Measurements from ENCODE around the gene MYL7.
"Not testable (repeated sequence)": the region's sequence is repeated elsewhere in the genome, so short reads cannot be mapped to it uniquely, and the experiment has no call there.

Gene MYL7

DNA sequence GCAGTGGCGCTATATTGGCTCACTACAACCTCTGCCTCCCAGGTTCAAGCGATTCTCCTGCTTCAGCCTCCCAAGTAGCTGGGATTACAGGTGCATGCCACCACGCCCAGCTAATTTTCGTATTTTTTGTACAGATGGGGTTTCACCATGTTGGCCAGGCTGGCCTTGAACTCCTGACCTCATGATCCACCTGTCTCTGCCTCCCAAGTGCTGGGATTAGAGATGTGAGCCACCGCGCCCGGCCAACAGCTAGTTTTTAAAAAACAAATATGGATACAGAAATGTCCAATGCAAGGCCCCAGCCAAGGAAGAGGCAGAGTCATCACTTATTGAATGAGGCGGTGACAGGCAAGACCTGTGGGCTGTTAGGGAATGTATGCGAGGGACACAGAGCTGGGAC, 30.8 kb upstream of the MYL7 start:
- DNase-seq = not testable (repeated sequence)

DNA sequence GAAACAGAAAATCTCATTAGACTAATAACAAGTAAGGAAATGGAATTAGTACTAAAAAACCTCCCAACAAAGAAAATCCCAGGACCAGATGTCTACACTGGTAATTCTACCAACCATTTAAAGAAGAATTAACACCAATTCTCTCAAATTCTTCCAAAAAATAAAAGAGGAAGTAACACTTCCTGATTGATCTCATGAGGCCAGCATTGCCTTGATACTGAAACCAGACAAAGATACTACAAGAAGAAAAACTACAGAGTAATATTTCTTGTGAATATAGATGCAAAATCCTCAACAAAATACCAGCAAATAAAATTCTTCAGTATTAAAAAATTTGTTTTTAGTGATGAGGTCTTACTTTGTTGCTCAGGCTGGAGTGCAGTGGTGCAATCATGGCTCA, 26.8 kb upstream of the MYL7 start:
- no peak for DNase-seq

DNA sequence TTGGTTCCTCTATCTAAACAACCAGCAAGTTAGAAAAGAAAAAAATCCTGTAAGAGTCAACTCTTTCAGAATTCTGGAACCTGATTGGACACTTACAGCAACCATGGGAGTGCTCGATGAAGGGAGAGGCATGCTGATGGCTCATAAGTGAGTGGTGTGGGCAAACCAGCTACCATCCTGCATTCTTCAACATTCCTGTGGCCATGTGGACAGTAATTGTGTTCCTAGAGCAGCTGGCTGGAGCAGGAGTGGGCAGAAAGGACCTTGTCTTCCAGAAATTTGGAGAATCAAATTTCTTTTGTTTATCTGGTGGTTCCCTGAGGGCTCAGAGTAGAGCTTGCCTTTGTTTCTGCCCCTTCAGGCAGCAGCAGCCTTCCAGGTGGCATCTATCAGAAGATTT, 22.5 kb upstream of the MYL7 start:
- no peak for DNase-seq

DNA sequence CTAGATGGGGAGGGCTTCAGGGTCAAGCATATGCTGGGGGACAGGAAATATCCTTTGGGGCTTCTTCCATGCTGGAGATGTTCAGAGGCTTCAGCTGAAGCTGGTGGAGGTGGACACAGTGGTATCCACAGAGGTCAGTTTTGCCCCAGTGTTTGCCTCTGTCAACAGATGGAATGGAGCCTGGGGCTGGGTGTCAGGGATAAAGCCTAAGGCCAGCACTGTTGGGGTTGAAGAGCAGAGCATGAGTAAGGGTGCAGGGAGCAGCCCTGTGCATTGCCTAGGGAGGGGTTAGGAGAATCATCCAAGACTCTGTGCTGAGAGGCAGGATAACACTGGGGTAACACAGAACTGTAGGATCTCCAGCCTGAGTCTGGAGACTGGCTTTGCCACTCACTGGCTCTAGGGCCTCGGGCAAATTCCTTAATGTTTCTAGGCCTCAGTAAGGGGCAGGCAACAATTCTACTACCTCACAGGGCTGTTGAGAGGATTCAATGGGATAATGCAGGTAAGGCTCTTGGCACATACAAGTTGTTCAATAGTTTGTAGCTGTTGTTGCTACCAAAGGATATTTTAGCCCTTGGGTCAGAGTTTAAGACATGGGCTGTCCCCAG, 21.8 kb upstream of the MYL7 start:
- DNase-seq = no peak

DNA sequence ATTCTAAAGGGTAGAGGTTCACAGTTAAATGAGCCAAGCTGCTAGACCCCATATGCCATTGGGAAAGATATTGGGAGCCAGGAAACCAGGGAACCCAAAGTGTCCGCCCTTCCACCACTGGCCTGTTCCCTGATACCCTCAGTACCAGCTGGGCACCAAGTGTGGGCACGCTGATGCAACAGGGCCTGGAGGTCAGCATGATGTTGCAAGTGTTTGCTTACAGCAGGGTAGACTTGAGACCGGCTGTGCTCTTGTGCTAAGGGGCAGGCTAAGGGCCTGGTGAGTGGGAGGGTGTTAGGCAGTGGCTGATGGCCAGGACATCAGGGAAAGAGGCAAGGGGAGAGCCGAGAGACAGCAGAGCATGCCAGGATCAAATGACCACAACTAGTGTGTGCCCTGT, 21.0 kb upstream of the MYL7 start:
- no peak for DNase-seq

DNA sequence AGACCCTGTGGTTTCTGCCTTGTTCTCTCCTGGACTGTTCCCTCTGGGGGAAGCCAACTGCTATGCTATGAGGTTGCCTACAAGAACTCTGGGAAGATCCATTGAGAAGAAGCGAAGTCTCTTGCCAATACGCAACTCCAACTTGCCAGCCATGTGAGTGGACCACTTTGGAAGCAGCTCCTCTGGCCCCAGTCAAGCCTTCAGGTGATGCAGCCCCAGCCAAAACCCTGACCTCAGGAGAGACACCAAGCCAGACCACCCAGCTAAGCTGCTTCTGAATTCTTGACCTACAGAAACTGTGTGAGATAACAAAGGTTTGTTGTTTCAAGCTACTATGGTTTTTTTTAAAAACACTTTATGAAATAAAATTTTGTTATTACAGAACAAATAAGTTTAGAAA, 20.2 kb upstream of the MYL7 start:
- no peak for DNase-seq

DNA sequence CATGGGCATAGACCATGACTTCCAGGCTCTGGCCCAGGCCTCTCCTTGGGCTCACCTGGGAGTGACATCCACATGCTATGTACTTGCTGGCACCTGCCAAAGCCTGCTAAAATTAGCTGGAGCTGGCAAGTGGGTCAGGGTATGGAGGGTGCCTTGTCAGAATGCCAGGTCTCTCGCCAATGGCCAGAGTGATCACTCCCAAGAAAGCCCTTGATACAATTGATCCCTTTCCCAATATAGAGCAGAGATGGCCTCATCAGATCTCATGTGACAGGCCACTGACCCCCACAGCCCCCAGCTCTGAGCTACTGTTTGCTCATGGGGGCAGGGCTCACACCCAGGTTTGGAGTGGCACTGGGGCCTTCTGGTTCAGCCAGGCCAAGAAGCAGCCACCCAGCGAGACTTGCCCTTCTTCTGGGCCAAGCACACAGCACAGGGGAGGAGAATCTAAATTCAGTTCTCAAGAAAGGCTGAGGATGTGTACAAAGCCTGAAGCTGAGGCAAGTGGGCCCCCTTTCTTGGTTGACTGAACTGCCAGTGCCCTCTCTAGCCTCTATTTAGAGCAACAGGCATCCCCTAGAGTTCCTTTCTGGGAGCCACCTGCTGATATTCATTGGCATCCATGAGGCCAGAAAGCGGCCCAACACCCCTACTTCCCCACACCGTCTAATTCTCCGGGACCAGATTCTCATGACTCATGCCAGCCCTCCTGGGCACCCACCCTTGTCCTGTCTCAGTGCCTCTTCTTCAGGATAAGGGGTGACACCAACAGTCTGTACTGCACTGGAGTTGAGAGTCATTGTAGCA, 18.9 kb upstream of the MYL7 start:
- no peak for DNase-seq

DNA sequence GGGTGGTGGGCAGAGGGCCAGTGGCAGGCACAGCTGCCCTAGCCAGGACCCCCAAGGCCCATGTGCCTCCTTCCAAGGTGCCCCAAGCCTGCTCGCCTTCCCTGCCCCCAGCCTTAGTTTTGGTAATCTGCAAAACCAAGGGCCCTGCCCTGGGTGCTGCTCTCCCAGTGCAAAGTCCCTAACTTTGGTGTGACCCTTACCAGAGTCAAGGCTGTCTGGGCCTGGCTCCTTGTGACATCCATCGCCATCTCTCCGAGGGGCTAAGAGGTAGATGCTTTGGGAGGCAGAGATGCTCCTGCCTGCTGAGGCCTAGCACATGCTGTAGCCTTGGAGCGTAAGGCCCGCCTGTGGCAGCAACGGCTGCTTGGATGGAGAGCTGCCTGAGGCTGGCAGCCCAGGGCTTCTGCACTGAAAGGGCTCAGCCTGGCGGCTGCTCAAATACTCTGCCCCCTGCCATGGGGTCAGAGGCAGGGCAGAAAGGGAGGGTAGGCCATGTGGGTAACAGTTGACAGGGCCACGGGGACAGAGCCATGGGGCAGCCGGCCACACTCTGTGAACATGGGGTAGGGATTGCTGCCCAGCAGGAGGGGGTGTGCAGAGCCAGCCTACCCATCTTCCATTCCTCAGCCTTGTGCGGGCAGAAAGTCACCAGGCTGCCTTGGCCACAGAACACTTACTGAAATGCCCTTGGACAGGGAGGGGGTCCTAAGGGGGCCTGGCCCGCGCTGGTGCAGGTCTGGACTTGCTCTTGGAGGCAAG, 17.9 kb upstream of the MYL7 start:
- no peak for DNase-seq

DNA sequence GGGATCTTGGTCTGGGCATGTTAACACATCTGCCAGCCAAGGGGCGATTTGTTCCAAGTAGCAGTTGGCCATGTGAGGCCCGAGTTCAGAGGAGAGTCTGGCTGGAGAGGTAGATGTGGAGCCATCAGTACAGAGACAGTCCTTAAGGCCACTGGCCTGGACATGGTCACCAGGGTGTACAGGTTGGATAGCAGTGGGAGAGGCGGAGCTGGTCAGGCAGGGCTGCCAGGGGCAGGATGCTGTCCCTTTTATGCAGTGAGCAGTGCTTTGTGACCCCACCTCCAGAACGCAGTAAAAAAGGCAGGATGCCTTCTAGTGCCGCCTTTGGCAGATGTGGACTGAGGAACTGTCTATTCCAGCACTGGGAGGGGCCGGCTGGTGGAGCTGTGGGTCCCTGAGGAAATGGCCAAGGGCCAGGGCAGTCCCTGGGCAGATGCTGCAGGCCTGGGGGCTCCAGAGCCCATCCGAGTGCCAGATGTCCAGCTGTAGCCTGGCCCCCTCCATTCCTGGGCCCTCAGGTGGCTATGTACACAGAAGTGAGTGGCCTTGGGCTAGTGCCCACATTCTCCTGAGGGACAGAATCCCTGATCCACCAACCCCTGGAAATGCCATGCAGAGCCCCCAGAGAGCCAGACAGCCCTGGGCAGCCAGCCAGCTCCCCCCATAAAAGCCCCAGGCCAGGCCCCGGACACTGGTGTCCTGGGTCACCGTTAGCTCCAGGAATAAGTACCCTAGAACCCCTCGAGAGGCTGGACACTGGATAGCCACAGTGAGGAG, 17.2 kb upstream of the MYL7 start:
- DNase-seq = no peak

DNA sequence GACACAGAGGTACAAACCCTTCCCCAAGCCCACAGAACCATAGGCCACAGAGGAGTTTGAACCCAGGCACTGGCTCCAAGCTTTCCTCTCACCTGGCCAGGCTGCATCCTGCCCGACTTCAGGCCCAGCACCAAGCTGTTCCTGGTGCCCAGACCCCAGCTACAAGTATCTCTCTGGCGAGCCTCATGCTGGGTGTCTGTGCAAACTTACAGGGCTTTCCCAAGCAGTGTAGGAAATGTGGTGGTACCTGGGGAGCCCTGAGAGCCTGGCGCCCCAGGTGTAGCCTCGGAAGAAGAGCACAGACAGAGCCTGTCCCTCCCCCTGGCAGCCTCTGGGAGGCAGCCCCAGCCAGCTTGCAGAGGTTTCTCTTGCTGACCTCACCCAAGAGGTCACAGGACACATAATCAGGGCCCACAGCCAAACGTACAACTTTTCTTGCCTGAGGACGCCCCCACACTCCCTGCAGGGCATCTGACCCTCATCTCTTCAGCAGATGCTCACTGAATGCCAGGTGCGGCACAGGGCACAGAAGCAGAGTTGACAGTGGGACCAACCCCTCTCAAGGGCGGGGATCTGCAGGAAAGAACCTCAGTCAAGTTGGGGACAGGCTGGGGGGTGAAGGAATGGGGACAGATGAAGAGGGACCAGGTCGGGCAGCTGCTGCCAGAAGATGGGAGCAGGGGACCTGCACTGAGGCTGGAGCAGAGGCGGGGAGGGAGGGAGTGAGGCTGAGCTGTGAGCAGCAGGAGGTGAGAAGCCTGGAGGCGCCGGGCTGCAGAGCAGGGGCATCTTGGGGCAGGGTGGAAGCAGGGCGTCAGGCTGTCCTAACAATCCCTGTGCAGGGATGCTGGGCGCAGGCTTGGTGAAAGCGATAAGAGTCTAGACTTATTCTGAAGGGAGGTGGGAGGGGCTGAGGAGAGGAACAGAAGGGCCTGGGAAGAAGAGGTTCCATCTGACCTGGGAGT, 16.3 kb upstream of the MYL7 start:
- no peak for DNase-seq

DNA sequence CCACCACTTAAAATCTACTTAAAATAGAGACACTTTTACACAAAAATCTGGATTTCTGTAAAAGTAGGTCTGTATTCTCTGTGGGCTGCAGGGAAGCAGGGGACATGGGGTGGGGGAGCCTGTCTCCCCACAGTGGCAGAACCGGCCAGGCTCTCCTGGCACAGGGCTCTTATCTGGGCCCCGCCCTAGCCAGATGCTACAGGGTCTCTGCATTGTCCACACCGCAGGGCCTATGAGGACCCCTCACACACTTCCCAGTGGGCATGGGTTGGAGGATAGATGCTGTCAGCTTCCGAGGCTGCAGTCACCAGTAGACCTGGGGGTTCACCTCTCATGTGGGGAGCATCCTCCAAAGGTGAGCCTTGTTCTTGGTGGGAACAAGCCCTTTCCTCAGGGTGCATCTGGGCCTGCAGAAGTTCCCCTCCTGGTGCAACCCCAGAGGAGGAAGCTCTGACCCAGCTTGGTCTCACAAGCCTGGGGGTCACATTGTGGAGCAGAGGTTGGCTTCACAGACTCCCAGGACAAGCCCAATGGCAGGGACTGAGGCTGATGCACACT, 15.4 kb upstream of the MYL7 start:
- DNase-seq = no peak

DNA sequence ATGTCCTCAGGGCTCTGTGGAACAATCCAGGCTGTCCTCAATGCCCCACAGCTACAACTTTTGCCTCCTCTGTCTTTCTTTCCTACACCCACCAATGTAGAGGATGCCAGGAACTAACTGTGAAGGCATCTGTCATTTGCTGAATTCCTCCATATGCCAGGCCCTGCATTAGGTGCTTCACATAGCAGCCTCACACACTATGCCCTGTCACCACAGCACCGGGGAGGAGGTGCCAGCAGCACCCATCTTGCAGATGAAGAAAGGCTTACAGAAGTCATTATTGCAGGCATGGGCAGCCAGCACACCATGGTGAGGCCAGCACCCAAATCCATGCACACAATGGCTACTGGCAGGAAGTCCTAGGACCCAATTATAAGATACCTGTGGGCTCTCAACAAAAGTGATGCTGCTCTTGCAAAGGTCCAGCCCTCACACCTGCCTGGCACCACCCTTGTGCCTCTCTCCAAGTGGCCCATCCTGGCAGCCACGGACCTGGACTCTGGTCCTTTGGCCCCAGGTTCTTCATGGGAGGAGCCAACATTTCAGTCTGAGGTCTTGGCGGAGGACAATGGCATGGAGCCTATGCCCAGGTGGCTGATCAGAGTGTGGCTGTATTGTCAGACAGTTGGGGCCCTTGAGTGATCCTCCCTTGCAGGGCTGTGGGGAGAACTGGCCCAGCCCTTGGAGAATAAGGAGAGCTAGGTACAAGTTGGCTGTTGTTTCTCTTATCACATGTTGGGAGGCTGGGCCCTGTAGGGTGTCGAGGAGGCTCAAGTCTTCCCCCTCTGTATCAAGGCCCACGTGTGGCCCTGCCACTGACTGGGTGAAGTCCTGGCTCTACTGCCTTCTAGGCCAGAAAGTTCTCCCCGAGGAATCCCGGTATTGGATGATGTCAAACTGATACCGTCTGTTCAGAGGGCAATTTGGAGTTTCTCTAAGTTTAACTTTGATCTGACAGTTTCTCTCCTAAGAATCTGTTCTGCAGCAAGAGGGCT, 14.4 kb upstream of the MYL7 start:
- no peak for DNase-seq

DNA sequence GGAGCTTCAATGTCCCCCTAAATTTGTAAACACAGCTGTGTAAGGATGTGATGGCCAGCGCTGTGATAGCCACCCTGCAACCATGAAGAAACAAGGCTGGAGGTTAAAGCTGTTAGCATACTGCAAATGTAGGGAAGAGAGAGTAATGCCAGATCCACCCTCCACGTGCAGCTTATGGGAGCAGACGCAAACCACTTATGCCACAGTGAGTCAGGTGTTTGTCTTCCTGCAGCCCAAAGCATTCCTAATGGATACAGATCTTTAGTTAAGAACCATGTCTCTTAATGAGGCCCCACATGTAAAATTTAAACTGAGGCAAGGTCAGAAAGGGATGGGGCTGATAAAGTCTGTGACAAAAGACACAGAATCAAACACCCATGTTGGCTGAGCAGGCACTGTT, 13.6 kb upstream of the MYL7 start:
- DNase-seq = no peak

DNA sequence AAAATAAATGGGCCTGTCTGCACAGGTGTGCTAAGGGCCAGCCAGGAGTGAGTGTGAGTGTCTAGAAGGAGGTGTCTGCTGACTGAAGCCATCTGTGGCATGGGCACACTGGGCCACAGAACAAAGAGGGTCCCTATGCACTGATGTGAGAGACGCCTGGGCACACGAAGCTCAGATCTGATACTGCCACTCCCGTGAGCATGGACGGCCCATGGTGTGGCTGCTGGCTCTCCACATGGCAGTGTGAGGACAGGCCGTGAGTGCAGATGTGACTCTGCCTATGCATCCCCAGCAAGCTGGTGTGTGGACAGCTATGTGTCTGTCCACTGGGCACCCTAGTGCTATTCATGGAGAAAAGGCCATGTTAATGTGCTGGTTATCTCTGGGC, 12.8 kb upstream of the MYL7 start:
- DNase-seq = no peak

DNA sequence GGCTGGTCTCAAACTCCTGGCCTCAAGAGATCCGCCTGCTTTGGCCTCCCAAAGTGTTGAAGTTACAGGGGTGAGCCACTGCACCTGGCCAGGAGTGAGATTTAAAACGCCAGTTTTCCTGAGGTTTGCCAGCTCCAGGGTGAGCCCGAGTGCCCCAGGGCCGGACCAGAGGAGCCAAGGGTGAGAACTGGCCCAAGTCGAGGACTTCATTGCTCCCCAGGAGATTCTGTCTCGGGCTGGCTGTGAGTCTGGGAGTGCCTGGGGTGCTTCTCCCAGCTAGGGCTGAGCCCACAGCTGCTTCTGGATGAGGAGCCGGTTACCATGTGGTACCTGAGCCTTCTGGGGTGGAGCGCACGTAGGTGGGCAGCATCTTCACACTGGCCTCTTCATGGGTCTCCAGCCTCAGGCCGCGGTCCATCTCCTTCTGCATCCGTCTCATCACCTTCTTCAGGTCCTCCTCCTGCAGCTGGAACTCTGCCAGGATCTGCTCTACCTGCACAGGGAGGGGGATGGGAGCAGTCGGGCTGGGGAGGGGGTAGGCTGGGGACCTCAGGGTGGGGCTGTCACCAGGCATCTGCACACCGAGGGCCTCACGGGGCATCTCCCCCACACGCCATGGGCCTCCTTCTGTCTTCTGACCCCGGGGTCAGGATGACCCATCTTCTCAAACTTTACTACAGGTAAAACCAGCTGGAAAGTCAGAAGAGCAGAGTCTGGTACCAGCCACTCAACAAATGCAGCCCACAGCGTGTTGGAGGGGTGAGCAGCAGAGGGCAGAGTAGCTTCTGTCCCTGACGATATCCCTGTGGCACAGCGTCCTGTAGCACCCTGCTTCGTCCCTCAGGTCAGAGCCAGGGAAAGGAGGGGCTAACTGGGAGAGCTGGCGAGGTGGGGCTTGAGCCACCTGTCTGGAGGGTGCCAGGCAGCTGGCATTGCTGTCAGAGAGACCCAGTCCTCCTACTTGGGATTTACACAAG, 12.1 kb upstream of the MYL7 start:
- DNase-seq = no peak

DNA sequence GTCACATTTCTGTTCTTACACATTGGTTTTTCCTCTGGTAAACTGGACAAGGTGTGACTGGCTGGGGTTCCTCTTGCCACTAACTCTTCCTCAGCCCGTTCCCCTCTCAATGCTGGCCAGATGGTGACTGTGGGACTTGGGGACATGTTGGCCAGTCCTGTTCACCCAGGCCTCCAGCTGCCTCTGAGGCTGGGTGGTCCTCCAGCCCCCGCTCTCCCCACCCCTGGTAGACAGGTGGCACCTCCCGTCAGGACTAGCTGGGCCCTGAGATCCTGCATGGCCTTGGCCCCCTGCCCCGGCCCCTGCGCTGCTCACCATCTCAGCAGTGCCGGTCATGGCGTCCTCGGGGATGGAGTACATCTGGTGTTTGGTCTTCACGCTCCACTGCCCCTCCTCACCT, 10.8 kb upstream of the MYL7 start:
- DNase-seq = no peak

DNA sequence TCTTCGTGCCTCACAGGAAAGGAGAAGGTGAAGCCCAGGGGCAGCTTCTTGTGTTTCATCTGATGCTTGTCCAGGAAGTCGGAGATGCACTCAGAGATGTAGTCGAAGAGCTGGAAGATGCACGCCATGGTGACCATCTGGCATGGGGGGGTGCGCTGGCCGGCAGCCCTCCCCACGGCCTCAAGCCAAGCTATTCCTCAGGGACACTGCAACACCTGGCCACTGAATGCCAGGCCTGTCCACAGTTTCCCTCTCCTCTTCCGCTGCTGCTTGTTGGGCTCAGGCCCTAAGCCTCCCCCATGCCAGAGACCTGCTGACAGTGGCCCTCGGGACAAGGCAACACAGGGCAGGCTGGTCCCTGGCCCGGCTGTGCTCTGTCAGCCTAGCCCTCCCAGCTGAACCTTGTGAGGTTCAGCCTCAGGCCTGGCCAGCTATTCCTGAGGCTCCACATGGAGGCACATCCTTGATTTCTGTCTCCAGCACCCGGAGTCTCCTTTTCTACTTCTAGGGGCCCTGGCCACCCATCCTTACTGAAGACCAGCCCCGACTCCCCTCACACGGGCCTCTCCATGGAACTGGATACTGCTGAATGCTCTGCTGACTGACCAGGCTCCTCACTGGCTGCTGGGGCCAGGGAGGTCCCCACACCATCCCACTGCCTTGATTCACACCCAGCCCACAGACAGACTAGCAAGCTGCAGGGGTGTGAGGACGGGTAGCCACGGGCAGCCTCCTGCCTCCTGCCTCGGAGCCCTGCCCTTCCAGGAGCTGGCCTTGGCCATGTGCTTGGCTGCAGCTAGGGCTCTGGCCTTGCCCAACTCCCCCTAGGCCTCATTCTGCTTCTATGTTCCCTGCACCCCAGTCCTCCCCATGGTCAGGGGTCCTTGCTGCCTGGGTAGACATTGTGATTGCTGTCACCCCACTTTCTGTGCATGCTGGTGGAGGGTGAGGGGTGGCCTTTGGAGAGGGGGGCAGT, 10.1 kb upstream of the MYL7 start:
- DNase-seq = no peak

DNA sequence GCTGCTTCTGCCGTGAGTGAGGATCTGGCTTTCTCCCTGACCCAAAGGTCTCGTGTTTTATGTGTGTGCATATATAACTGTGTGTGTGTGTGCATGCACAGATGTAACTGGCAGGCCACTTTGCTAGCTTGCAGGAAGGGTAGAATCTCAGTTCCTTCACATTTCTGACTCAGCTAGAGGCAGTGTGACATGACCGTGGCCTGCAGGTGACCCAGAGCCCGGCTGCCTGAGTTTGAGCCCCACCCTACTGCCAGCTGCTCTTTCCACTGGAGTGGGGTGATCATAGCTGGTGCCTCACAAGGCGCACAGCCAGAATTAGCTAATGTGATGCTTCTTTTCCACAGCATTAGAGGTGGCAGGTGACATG, 9.3 kb upstream of the MYL7 start:
- DNase-seq = no peak

Data from stimulated activated CD4-positive, alpha-beta T cell treated with anti-CD3 and anti-CD28 coated beads, Interleukin-4, amount 100 ng/mL, for 4 hours (primary cell).